Keratinocyte (primary cell): ENCODE data around the gene DEPDC5. TPM values are rescaled to one million over a fixed set of nuclear protein-coding genes. Genes with fewer than 3 reads are reported as not detected.

Experiments used
- DNase-seq: peaks from one replicate; pipeline ENCODE4 v3.0.0-alpha.2; 2011; ENCODE audit warnings: low read depth, missing footprints, low spot score
- FAIRE-seq: peaks from 2 replicates; lab custom pipeline; 2011; peaks lifted over from hg19 to GRCh38; lab: Jason Lieb, UNC
- H2AFZ ChIP-seq: 2 replicates; pipeline ENCODE4 v1.6.0; 2012; ENCODE audit warnings: low read length, control low read depth, inconsistent platforms; ENCODE audit not compliant: control insufficient read depth
- H3K27ac ChIP-seq: 2 replicates; pipeline ENCODE4 v1.5.1; 2011; ENCODE audit warnings: low read length; ENCODE audit not compliant: control insufficient read depth, insufficient read depth
- H3K27me3 ChIP-seq: 3 replicates; pipeline ENCODE4 v1.6.0; 2011; ENCODE audit warnings: low read length; ENCODE audit not compliant: control insufficient read depth, insufficient read depth; ENCODE audit errors: extremely low read depth
- H3K36me3 ChIP-seq, 2 experiments: 2 replicates in 1 of 2; 3 replicates in 1 of 2; pipeline ENCODE4 v1.5.1; 2011; ENCODE audit warnings: low read length in 2 of 2, mild to moderate bottlenecking in 1 of 2; ENCODE audit not compliant: control insufficient read depth in 2 of 2, insufficient read depth in 2 of 2; ENCODE audit errors: extremely low read depth in 1 of 2
- H3K4me1 ChIP-seq: 3 replicates; pipeline ENCODE4 v1.5.1; 2011; ENCODE audit warnings: low read length; ENCODE audit not compliant: control insufficient read depth, insufficient read depth; ENCODE audit errors: extremely low read depth
- H3K4me2 ChIP-seq: 3 replicates; pipeline ENCODE4 v1.6.0; 2011; ENCODE audit warnings: low read depth, low read length; ENCODE audit not compliant: control insufficient read depth, insufficient read depth; ENCODE audit errors: extremely low read depth
- H3K4me3 ChIP-seq, 3 experiments: fragments of 200-600 bp in 1 of 3; sonication (generic) in 1 of 3; 2 replicates in 2 of 3; 3 replicates in 1 of 3; pipeline ENCODE4 v1.5.1; 2011 to 2016; ENCODE audit warnings: low read length in 3 of 3, mild to moderate bottlenecking in 3 of 3, control low read depth in 2 of 3, inconsistent platforms in 1 of 3, low read depth in 1 of 3, mixed read lengths in 1 of 3, mixed run types in 1 of 3, moderate library complexity in 1 of 3; ENCODE audit not compliant: control insufficient read depth in 2 of 3, insufficient read depth in 2 of 3; ENCODE audit errors: extremely low read depth in 1 of 3
- H3K79me2 ChIP-seq: 2 replicates; pipeline ENCODE4 v1.6.0; 2012; ENCODE audit warnings: low read length; ENCODE audit not compliant: control insufficient read depth, insufficient read depth
- H3K9ac ChIP-seq: 3 replicates; pipeline ENCODE4 v1.6.0; 2011; ENCODE audit warnings: low read length; ENCODE audit not compliant: control insufficient read depth, insufficient read depth; ENCODE audit errors: extremely low read depth
- H3K9me1 ChIP-seq: 3 replicates; pipeline ENCODE4 v1.6.0; 2011; ENCODE audit warnings: low read length; ENCODE audit not compliant: control insufficient read depth, insufficient read depth; ENCODE audit errors: extremely low read depth
- H3K9me3 ChIP-seq: 2 replicates; pipeline ENCODE4 v1.5.1; 2012; ENCODE audit warnings: low read depth, low read length; ENCODE audit not compliant: control insufficient read depth
- H4K20me1 ChIP-seq: 3 replicates; pipeline ENCODE4 v1.6.0; 2011; ENCODE audit warnings: low read length; ENCODE audit not compliant: control insufficient read depth, insufficient read depth; ENCODE audit errors: extremely low read depth
- EZH2 ChIP-seq: IDR thresholded peaks from one replicate; pipeline ENCODE4 v1.6.1; 2012; ENCODE audit warnings: inconsistent platforms, mild to moderate bottlenecking, low read length, moderate library complexity
- dilution Hi-C: fragments of 300-500 bp; cut with MboI; formaldehyde crosslinking; loops from one replicate; pipeline ENCODE4 v1.7.0; 2020; ENCODE audit warnings: low sequenced_read_pairs; ENCODE audit not compliant: extremely low pct_ligation_motif_present
- polyA plus RNA-seq, 5 experiments: library from polyadenylated mRNA; depleted of rRNA in 3 of 5; stranded (reverse) in 3 of 5; stranded (forward) in 1 of 5; unstranded in 1 of 5; fragments of >200 nt; gene quantifications; 1 replicate in 1 of 5; 2 replicates in 3 of 5; 3 replicates in 1 of 5; pipeline versions ENCODE4 v1.2.1 to v1.2.3, GENCODE V29; 2011 to 2012; ENCODE audit warnings: missing spikeins in 2 of 5, low read depth in 1 of 5, low replicate concordance in 1 of 5
- TF ChIP-seq, protein P1 (sequence below), 3 experiments: IDR thresholded peaks in 1 of 3; conservative IDR thresholded peaks in 1 of 3; optimal IDR thresholded peaks in 1 of 3; 2 replicates in 2 of 3; 3 replicates in 1 of 3; pipeline versions ENCODE3 to v1.5.1; 2011; ENCODE audit warnings: low read length in 3 of 3, mild to moderate bottlenecking in 3 of 3, moderate library complexity in 2 of 3, control low read depth in 1 of 3, inconsistent platforms in 1 of 3; ENCODE audit not compliant: insufficient read depth in 2 of 3; ENCODE audit errors: extremely low read depth in 1 of 3

DEPDC5 gene
- polyA plus RNA-seq, 1 donor (not counting 4 experiments of a cell fraction or from before 2014, with no cell fraction given): 9.7 TPM

DNA sequence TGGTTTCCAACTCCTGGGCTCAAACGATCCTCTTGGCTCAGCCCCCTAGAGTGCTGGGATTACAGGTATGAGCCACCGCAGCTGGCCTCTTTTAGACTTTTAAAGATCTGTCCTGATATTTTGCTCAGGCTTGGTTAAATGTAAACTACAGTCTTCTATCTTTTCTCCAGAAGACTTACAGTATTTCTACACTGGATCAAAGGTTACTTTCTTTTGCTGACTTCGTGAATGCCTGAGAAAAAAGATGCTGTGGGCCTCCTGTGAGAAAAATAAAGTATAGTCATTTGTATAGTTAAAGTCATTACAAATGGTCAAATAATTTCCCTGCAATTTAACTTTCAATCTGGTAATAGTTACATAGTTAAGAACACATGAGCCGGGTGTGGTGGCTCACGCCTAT, 19.6 kb downstream of the DEPDC5 start:
- no peak overlapping the region for H3K27ac ChIP-seq
- no peak overlapping the region for H2AFZ ChIP-seq
- no peak overlapping the region for H3K4me3 ChIP-seq
- H3K9ac ChIP-seq: no peak overlapping the region
- FAIRE-seq (no peak), DNase-seq (no peak)
- no peaks in the 10 kb centered on the region for H3K27me3 ChIP-seq
- H3K36me3 ChIP-seq: peaks cover 0 to 13% of the 10 kb centered on the region in 2 experiments
- H3K79me2 ChIP-seq: no peaks in the 10 kb centered on the region
- no peaks in the 10 kb centered on the region for H4K20me1 ChIP-seq
- no peaks in the 10 kb centered on the region for H3K9me1 ChIP-seq
- TF ChIP-seq EZH2: no peak
- TF ChIP-seq, protein P1, sequence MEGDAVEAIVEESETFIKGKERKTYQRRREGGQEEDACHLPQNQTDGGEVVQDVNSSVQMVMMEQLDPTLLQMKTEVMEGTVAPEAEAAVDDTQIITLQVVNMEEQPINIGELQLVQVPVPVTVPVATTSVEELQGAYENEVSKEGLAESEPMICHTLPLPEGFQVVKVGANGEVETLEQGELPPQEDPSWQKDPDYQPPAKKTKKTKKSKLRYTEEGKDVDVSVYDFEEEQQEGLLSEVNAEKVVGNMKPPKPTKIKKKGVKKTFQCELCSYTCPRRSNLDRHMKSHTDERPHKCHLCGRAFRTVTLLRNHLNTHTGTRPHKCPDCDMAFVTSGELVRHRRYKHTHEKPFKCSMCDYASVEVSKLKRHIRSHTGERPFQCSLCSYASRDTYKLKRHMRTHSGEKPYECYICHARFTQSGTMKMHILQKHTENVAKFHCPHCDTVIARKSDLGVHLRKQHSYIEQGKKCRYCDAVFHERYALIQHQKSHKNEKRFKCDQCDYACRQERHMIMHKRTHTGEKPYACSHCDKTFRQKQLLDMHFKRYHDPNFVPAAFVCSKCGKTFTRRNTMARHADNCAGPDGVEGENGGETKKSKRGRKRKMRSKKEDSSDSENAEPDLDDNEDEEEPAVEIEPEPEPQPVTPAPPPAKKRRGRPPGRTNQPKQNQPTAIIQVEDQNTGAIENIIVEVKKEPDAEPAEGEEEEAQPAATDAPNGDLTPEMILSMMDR (optimal IDR thresholded peaks at IDR 0.05 in 1 of 3, IDR thresholded peaks at IDR 0.05 in 1 of 3, conservative IDR thresholded peaks at IDR 0.05 in 1 of 3; ENCODE audit: extremely low read depth in 1 of 3, insufficient read depth in 2 of 3, low read length in 3 of 3): no peak
- dilution Hi-C loops: no loop called here
- no peak overlapping the region for H3K4me2 ChIP-seq
- H3K4me1 ChIP-seq: no peaks in the 10 kb centered on the region
- no peaks in the 10 kb centered on the region for H3K9me3 ChIP-seq

DNA sequence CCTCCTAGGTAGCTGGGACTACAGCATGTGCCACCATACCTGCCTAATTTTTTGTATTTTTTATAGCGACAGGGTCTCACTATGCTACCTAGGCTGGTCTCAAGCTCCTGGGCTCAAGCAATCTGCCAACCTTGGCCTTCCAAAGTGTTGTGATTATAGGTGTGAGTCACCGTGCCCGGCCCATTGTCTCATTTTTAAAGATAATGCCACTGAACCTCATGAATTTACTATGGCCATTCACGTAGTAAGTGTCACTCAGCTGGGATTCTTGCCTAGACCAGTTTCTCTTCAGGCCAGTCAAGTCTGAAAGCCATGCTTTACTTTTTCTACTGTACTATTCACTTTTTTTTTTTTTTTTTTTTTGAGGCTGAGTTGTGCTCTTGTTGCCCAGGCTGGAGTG, 22.4 kb downstream of the DEPDC5 start:
- Histone ChIP-seq H3K9me3 (no peaks in the 10 kb centered on the region), H2AFZ (no peak overlapping the region), H3K4me3 (no peak overlapping the region), H3K9me1 (no peaks in the 10 kb centered on the region), H3K27ac (no peak overlapping the region), H3K27me3 (no peaks in the 10 kb centered on the region), H3K79me2 (no peaks in the 10 kb centered on the region), H3K4me2 (no peak overlapping the region), H3K4me1 (no peaks in the 10 kb centered on the region), H3K36me3 (peaks cover 4 to 14% of the 10 kb centered on the region in 2 experiments), H3K9ac (no peak overlapping the region), H4K20me1 (no peaks in the 10 kb centered on the region)
- no peak for DNase-seq
- TF ChIP-seq, protein P1 (optimal IDR thresholded peaks at IDR 0.05 in 1 of 3, IDR thresholded peaks at IDR 0.05 in 1 of 3, conservative IDR thresholded peaks at IDR 0.05 in 1 of 3; ENCODE audit: extremely low read depth in 1 of 3, insufficient read depth in 2 of 3, low read length in 3 of 3): no peak
- TF ChIP-seq EZH2: no peak
- dilution Hi-C loops: no loop called here
- no peak for FAIRE-seq
